GM21381 (cell line): ENCODE measurements around the gene CHD5.
"Not testable (repeated sequence)": the region's sequence is repeated elsewhere in the genome, so short reads cannot be mapped to it uniquely, and the experiment has no call there.

ENCODE experiments used
- ATAC-seq: cut with Tn5 transposase; IDR thresholded peaks from one replicate; pipeline ENCODE4 v1.9.1; 2021; ENCODE audit warnings: mild to moderate bottlenecking, moderate library complexity; ENCODE audit not compliant: unreplicated experiment

Gene CHD5

DNA sequence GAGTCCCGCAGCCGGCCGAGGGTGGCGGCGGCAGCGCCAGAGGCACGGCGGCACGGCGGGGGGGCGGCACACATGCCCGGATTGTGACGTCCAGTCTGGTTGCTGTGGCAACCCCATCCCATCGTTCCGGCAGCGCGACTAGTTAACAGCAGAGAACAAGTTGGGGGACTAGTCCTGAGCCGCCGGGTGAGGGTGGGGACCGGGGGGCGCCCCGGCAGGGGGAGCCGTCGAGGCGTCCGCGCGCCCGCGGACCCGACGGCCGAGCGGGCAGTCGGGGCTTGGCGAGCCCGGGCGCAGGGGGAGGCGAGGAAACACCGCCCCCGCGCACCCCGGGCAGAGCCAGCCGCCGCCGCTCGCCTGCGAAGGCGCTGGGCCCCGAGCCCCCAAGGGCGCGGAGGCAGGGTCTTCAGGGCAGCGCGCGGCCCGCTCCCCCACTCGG is at the start of gene CHD5:
Gene CHD5 (minus strand): TSS at position 54 of the 439 bp plus-strand sequence. CDS start 298 bp downstream, outside the sequence.
- ATAC-seq = no peak

DNA sequence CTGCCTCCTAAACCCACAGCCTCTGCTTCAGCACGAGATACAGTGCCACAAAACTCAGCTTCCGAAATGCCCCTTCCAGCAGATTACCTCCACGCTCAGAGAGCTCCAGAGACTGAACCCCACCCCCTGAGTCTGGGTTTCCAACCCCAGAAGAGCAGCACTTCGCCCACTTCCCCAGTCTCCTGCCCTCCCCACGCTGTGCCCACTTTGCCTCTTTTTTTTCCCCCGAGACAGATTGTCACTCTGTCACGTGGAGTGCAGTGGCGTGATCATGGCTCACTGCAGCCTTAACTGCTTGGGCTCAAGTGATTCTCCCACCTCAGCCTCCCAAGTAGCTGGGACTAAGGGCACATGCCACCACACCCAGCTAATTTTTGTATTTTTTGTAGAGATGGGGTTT is 45.5 kb upstream of the CHD5 start:
- no peak for ATAC-seq

GRCh38 chr1:6224718-6225117 is 44.6 kb upstream of the CHD5 start:
- ATAC-seq = no peak

DNA sequence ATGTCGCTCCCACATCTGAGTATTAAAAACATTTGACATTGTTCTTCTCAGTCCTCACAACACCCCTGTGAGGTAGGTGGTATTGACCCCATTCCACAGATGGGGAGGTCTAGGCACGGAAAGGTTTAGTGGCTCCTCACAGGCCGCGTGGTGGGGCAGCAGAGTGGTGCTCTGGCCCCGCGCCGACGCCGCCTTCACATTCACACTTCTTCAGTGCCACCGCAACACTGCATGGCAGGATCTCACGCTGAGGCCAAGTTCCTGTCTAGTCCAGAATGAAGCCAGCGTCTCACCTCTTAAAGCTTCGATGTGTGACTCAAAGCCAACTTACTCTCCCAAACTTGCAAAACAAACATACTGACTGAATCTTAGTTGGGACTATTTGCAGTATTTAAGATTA is 43.5 kb upstream of the CHD5 start:
- ATAC-seq = no peak

- ATAC-seq = no peak
Observed at GRCh38 chr1:6222636-6223035, 42.5 kb upstream of the CHD5 start.

GRCh38 chr1:6221210-6221784 is 41.2 kb upstream of the CHD5 start:
- no peak for ATAC-seq

- ATAC-seq = no peak
Observed at GRCh38 chr1:6220236-6220635, 40.1 kb upstream of the CHD5 start.

GRCh38 chr1:6219641-6220040 is 39.5 kb upstream of the CHD5 start:
- ATAC-seq = not testable (repeated sequence)

DNA sequence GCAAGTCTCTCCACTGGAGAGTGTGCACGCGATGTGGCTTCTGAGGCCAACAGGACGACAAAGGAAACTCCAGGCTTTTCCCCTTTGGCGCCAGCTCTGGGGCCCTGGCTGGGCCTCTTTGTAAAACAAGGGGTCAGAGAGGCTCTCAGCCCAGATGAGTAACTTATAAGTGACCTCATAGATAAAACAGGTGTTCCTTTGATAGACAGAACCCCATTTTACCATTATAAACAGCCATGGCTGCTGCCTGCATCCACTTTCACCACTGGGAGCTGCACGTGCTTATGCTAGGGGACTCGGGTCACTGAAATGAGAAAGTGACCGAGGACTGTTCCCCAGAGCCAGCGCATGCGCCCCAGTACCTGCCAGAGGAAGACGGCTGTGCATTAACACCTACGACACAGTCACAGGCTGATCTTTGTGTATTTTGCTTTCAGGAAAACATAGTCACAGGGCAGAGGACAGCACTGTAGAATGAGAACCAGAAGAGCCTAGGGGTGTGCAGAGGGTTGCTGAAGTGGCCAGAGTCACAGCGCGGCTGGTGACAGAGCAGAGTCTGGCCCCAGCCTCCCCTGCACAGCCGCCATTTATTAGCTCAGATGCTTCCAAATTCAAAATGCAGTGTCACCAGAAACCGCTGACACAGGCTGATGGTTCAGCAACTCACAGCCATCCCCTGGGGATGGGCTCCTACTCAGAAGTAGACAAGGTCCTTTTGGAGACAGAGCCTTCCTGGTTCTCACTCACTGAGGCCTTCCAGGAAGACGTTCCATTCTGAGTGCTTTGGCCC is 38.4 kb upstream of the CHD5 start:
- no peak for ATAC-seq

GRCh38 chr1:6212193-6212959 is 32.3 kb upstream of the CHD5 start:
- ATAC-seq = no peak

- no peak for ATAC-seq
Observed at GRCh38 chr1:6211731-6212130, 31.6 kb upstream of the CHD5 start.

- no peak for ATAC-seq
Observed at GRCh38 chr1:6210591-6211355, 30.7 kb upstream of the CHD5 start.

DNA sequence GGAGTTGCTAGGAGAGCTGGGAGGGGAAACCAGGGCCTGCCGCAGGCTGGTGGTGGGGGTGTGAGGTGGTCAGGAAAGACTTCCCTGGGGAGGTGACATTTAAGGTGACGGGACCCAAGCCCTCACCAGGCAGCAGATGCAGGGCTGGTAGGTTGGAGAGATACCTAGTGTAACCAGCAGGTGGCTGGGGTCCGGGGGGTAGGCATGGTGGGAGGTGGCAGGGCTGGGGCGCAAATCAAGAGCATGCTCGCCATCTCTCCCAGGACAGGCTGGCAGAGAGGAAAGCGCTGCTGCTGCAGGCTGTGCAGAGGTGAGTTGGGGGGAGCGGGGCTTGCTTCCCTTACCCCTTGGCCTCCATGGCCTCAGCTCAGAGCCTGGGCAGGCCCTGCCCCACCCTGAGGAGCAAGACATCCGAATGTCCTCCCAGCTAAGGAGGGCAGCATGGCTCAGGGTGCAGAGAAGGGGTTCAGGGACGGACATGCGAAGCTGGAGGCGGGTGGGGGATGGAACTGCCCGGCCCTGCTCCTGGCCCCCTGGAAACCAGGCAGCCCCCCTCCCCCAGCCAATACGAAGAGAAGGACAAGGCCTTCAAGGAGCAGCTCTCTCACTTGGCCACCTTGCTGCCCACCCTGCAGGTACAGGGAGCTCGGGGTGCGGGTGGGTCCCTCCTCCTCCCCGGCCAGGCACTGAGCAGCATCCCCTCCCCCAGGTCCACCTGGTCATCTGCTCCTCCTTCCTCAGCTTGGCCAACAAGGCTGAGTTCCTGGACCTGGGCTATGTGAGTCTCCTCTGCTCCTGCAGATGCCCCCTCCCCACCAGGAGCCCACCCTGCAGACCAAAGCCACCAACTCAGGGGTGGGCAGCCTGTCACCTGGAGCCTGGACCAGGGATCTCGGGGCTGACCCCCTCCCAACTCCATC is 29.8 kb upstream of the CHD5 start:
- no peak for ATAC-seq

DNA sequence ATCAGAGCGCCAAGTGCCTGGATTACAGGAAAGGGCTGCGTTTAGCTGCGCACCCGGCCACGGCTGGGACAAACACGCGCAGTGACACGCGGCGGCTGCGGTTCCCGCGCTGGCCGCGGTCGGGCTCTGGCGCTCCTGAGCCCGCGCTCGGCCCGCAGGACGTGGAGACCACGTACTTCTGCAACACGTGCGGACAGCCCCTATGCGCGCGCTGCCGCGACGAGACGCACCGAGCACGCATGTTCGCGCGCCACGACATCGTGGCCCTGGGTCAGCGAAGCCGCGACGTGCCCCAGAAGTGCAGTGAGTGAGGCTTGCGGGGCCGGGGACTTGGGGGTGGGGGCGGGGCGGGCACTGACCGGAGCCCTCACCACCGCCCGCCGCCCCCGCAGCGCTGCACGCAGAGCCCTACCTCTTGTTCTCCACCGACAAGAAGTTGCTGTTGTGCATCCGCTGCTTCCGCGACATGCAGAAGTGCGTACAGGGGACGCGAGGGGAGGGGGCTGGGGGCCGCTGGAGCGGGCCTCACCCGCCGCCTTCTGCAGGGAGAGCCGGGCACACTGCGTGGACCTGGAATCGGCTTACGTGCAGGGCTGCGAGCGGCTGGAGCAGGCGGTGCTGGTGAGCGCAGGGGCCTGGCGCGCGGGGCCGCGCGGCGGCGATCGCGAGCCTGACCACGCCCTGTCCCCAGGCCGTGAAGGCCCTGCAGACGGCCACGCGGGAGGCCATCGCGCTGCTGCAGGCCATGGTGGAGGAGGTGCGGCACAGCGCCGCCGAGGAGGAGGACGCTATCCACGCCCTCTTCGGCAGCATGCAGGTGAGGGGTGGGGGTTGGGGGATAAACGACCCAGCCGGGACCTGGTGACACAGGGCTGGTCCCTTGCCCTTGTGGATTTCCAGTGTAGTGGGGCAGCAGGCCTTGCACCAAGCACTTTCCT is 28.9 kb upstream of the CHD5 start:
- no peak for ATAC-seq

DNA sequence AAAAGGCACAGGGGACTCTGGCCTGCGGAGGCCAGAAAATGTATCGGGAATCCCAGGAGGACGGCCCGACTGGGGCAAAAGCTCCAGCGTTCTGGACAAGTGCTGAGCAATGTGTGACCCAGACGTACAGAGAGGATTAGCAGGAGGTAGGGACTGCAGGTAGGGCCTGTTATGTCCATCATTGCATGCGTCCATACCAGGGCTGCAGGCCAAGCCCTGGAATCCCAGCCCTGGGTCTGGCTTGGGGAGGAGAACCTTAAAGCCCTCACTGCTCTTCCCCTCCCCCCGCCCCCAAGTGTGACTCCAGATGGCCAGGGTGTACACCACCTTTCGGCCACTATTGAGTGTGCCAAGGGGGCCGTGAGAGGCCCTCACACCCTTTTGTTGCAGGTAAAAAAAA is 27.8 kb upstream of the CHD5 start:
- ATAC-seq = no peak

DNA sequence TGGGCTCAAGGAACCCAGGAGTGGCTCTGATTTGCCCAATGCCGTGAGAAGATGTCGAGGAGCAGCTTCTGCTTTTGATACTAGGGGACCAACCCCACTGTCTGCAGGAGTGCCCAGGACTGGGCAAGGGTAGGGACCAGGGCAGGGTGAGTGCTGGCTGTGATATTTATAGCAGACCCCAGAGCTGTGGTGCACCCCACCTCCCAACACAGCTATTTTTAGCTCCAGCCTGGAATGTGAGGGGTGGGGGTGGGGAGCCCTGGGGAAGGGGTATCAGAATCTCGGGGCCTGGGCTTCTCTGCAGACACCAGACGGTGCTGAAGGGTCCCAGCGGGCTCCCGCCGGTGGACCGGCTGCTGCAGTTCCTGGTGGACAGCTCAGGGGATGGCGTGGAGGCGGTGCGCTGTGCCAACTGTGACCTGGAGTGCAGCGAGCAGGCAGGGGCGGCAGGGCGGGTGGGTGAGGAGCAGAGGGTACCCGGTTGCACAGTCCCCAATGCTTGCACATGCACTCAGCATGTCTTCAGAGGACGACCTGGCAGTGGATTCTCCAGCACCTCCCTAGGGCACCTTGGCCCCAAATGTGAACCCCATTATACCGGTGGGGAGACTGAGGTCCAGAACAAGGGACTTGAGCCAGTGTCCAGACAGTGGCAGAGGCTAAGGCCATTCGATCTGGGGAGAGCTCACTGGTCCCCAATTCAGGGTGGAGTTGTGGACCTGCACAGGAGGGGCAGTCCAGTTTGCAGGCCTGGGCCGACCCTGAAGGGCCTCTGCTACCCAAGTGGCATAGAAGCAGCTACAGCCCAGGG is 27.2 kb upstream of the CHD5 start:
- ATAC-seq = no peak

DNA sequence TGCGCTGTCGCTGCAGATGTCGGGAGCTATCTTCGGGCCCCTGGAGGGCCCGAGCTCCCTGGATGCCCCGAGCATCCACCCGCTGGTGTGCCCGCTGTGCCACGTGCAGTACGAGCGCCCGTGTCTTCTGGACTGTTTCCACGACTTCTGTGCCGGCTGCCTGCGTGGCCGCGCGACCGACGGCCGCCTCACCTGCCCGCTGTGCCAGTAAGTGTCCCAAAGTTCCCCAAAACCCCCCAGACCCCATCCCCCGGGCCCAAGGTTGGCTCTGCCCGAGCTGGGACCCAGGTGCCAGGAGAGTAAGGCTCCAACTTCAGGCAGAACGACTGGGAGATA is 26.4 kb upstream of the CHD5 start:
- no peak for ATAC-seq

- ATAC-seq = peak; percentile 52
Observed at GRCh38 chr1:6205849-6206519, 25.9 kb upstream of the CHD5 start, which contains the start of gene RNF207. Gene RNF207 (plus strand): TSS chr1:6206119. CDS start chr1:6206536, 417 bp downstream.
